ENCODE results near the gene KCNT1. TPM values are rescaled to one million over a fixed set of nuclear protein-coding genes. Genes with fewer than 3 reads are reported as not detected.
A peak's percentile ranks its signal among the peaks of the same experiment; 100 is the strongest.

Gene KCNT1
- total RNA-seq, 2 donors from 2014 or later, result 0.28 to 0.38 TPM

DNA sequence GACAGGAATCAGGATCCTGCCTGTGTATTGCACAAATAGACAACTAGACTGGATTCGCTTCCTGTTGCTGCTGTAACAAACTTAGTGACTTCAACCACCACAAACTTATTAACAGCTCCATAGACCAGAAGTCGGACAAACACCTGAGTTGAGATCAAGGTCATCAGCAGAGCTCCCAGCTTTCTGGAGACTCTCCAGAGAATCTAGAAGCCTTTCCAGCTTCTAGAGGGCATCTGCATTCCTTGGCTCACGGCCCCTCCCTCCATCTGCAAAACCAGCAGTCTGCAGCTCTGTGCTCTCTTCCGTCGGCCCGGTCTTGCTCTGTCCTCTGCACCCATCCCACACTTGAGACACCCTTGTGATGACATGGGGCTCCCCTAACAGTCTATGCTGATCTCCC is 99.1 kb downstream of the KCNT1 start:
- intact Hi-C loops (cut with DNase I), result no loop called here
- no peak for DNase-seq (ENCODE audit: low spot score)

DNA sequence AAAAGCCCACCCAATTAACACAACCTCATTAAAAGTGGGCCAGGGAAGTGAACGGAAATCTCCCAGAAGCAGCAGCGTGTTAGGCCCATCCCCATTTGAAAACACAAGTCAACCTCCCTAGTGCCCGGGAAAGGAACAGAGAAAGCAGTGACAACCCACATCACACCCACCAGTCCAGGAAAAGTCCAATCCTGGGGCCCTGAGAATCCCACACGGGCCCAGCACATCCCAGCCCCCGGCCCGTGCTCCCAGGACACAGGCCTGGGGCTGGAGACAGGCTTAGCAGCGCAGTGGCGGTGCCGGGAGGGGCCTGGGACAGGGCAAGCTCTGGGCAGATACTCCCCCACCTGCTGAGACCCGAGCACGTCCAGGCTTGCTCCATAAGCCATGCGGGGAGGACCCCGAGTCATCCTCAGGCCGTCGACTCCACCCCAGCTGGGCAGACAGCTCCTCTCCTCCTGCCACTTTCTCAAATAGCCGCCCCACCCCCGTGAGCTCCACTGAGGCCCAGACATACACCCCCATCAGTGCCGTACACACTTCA is 101.0 kb downstream of the KCNT1 start:
- intact Hi-C loops (cut with DNase I), result no loop called here

DNA sequence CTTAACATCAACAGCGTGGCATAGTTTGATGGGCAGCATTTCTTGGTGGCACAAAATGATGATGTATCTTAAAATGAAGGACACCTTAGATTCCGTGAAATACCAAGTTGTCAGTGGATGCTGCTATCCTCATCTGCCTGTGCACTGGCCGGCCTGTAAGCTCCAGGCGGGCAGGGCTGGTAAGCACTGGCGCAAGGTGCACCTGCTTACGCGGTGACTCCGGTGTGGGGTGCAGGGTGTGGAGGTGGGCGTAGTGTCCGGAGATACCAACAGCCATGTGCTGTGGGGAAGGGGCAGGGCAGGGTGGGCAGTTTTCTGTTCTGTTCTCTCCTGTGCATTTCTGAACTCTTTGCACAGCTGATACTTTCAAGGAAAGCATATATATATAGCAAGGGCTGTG is 101.5 kb downstream of the KCNT1 start:
- DNase-seq (ENCODE audit: low spot score), result no peak
- intact Hi-C loops (cut with DNase I), result no loop called here

More for the DNA sequence above, 101.0 kb downstream of the KCNT1 start:
- no peak for DNase-seq (ENCODE audit: low spot score)

DNA sequence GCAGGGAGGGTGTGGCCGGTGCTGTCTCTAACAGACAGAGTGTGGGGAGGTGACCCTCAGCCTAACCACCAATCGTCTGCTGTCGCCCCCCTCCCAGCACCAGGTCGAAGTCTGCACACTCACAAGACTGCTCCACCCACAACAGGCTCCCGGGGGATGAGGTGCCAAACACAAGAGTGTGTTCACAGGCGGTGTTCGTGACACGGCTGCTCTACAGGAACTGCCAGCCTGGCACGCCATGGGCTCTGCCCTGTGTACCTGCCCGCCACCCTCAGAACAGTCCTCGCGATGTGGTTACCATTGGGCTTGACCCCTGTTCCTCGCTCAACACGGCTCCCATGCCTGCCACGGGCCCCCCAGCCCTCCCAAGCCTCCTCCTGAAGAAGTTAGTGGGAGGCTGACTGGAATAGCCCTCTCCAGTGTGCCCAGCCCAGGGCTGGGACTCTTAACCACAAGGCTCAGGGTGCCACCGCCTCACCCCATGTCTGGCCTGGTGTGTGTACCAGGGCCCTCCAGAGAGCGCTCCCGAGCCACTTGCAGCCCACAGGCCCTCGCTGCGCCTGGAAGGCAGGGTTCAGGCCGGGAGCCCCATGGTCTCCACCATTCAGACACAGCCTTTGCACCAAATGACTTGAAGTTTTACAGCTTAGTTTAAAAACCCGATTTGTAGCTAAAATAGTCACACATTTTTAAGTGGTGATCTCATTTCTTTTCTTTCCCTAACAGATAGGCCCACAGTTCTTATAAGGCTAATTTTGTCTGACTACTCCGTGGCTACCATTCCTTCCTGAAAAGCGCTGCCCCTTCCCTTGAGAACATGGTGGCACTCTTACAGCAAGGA is 102.8 kb downstream of the KCNT1 start:
- intact Hi-C loops (cut with DNase I), result no loop called here
- no peak for DNase-seq (ENCODE audit: low spot score)

DNA sequence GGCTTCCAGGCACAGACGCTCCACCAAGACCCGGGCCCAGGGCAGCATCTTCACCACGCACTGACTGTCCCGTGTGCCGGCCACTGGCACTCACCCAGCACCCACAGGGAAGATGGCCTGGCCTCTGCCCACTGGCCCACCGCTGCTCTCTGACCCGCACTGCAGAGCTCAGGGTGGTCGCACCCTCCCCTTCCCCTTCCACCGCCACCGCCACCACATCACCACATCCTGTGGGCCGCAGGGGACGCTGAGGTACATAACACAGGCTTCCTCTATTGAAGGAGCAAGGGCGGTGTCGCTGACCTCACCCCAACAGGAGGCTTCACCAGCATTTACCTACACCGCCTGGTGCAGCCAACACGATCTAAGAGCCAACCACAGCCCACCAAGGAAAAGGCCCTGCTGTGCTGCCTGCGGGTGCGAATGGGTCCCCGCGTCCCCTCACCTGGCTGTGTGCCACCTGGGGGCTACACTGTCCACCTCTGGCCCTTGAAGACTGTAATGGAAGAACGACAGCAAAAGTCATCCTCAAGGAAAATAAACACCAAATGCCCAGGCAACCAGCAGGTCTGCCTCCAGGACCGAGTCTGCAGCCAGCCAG is 103.5 kb downstream of the KCNT1 start:
- intact Hi-C loops (cut with DNase I), result no loop called here
- DNase-seq (ENCODE audit: low spot score), result no peak

DNA sequence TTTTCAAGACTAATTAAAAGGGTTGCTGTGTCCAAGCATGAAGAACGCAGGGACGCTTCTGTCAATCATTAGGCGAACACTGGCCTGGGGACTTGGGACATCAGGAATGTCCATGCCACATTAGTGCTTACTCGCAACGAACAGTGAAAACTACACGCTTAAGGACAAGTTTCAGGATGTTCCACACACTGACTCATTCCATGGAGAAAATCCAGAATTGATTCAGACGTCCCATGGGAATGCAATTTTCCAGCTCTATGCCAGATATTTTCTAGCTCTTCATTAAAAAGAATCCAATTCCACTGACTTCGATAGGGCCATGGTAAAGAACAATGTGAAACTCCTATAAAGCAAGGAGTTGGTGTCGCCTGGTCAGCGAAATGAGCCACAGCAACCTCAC is 107.2 kb downstream of the KCNT1 start:
- no peak for DNase-seq (ENCODE audit: low spot score)

DNA sequence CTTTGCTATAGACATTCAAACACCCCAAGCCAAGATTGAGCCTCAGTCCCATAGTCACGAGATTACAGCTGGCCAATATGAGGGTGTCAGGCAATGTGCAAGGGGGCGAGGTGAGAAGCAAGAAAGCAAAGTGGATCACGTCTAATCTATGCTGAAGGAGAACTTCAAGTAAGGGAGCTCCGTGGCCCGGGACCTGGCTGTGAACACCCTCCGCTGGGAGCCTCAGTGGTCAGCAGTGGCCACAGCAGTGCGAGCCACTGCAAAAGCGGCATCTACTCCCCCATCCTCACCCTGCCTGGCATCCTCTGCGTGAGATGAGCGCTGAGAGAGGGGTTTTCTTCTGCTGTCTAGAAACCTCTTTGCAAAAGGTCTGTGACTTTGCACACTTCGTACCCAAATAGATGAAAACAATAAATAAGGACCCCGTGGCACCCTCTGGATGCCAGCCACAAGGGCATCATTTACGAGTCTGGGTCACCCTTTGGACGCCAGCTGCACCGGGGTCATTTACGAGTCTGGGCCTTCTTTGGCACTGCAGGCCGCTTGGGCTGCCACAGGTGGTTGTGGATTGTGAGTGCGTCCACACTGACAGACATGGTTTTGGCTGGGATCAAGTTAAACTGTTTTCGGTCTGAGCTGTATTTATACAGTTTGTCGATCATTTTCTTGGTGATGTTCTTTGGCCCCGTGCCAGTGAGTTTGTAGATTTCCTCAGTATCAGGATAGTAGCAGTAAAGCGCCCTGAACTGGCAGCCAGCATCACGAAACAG is 109.0 kb downstream of the KCNT1 start:
- intact Hi-C loops (cut with DNase I), result no loop called here
- no peak for DNase-seq (ENCODE audit: low spot score)

More for the DNA sequence above, 107.2 kb downstream of the KCNT1 start:
- intact Hi-C loops (cut with DNase I), result no loop called here

DNA sequence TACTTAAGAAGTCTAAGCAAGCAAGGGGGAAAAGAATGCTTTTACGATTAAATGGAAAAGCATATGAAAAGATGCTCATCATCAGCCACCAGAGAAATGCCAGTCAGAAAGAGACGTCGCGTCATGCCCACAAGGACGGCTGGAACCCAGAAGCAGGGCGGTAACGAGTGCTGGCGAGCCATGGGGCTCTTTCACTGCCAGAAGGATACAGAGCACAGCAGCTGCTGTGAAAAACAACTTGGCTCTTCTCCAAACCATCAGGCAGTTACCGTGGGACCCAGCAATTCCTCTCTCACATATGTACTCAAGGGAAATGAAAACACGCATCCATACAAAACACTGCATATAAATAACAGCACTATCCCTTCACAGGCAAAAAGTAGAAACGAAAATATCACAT is 109.8 kb downstream of the KCNT1 start:
- intact Hi-C loops (cut with DNase I), result no loop called here
- DNase-seq (ENCODE audit: low spot score), result no peak

DNA sequence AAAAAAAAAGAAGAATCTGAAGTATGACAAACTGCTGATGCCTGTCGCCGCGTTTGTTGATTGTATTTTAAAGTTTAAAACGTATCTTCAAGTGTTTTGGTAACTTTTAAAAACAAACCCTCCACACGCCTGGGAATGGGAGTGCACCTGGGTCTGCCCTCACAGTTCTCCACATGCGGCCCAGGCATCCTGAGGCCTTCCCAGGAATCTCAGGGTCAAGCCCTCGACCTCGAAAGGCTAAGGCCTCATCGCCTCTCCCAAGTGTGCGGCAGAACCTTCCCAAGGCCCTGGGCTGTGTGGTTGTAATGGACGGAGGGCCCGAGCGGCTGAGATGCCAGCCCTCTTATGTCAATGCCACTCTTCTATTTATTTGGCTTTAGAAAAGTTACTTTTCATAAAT is 111.0 kb downstream of the KCNT1 start:
- intact Hi-C loops (cut with DNase I), result no loop called here
- DNase-seq (ENCODE audit: low spot score), result no peak

DNA sequence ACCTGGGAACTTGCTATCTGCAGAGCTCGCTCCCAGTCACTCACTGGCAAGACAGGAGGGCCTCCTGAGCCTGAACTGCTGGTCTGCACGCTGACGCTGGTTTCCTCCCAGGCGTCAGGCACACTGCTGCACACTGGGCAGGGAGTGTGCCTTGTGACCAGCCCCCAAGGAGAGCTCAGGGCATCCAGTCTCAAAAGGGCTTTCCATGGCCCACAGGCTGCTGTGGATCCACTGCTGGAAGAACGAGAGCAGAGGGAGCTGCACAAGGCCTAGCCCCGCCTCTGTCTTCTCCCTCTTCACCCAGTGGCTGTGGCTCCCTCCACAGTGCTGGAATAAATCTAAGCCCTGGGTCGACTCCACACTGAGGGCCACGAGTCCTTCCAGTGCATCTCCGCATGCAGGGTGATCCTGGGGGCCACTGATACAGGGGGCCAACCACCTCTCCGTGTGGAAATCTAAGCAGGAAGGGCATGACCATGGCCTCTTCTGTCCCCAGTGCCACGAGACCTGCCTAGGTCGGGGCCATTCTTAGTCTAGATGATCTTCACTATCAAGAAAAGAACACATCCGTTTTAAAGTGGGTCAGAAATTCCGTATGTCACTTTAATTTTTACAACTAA is 111.8 kb downstream of the KCNT1 start:
- intact Hi-C loops (cut with DNase I), result no loop called here
- DNase-seq (ENCODE audit: low spot score), result no peak

DNA sequence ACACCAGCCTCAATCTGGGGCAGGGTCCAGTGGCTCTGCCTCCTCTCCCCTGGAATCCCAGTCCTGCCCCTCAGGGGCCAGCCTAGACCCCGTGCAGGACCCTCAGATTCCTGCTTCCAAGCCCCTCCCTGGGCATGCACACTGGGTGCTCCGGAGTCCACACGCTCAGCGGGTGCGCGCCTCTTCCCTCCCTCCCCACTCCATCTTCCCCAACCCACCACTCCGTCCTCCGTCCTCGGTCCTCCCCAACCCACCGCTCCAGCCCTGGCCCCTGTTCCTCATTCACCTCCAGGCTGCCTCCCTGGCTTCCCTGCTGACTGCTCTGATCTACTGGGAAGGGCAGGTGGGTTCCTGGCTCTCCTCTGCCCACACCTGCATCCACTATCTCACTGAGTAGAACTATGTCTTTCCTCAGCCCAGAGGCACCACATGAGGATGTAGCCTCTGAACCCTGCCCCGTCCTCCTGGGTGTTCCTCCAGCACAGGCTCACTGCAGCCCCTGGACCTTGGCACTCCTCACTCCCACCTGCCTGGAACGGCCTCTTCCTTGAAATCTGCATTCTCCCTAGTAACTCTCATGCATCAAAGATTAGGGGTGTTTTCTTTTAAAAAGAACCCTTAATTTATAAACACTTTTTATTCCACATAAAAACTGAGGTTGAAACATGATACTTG is 112.6 kb downstream of the KCNT1 start:
- intact Hi-C loops (cut with DNase I), result no loop called here
- peak; percentile 72 for DNase-seq (ENCODE audit: low spot score)

DNA sequence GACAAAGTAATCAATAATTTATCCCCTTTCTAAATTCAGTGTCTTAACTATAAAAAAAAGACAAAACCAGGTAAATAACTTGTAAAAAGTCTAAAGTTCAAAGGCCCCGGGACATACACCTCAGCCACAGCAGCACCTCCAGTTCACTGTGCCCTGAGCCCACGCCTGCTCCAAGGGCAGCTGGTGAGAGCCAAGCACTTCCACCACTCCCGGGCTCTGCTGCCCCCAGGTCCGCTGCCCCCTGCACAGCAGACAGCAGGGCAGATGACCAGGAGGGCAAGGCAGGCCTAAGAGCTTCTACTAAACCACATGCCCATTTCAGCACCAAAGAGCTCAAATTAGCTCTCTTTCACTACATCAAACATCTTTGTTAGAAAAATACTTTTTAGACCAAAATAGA is 113.4 kb downstream of the KCNT1 start:
- intact Hi-C loops (cut with DNase I), result no loop called here
- DNase-seq (ENCODE audit: low spot score), result no peak

DNA sequence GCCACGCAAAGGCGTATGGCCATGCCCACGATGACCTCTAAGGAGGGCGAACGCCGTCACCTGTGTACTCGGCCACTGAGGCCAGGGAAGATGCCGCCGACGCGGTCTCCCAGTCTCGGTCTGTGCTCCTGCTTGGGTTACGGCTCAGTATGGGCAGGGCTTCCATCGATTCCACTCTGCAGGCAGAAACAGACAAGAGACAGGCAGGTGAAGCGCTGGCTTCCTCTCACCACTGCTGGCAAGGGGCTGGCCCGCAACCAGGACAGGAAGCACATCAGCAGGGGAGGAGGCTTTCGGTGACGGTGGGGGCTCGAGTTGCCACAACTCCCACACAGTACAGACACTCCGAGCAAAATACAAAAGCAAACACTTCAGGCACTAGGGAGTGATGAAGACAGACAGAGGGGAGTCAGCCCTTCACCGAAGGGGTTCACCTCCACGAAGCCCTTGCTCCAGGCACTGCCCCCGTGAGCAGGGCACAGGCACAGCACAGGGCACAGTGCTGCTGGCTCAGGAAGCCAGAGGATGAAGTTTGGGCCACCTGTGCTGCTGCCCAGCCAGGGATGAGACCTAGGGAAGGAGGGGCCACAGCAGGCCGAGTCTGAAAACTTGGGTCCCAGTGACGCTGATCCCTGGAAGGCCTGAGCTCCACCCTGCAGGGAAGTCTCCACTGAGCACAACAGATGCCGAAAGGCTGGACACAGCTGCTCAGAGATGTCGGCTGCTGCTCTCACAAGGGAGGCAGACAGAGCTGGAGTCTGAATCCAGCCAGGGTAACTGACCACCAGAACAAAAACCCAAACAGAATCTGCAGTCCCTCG is 114.1 kb downstream of the KCNT1 start:
- peak; percentile 70 for DNase-seq (ENCODE audit: low spot score)
- intact Hi-C loops (cut with DNase I), result no loop called here

DNA sequence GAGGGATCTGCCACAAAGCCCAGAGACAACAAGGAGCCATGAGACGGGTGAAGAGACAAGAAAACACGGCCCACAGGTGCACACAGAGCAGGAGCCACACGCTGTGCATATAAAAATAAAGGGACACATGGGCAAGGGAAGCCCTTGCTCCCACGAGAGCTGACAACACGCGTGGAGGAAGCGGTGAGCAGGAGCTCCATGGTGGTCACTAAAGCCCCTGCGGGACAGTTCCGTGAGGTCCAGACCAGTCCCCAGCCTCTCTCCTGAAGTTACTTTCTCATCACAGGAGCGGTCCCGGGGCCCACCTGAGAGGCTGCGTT is 114.6 kb downstream of the KCNT1 start:
- DNase-seq (ENCODE audit: low spot score), result no peak
- intact Hi-C loops (cut with DNase I), result no loop called here

DNA sequence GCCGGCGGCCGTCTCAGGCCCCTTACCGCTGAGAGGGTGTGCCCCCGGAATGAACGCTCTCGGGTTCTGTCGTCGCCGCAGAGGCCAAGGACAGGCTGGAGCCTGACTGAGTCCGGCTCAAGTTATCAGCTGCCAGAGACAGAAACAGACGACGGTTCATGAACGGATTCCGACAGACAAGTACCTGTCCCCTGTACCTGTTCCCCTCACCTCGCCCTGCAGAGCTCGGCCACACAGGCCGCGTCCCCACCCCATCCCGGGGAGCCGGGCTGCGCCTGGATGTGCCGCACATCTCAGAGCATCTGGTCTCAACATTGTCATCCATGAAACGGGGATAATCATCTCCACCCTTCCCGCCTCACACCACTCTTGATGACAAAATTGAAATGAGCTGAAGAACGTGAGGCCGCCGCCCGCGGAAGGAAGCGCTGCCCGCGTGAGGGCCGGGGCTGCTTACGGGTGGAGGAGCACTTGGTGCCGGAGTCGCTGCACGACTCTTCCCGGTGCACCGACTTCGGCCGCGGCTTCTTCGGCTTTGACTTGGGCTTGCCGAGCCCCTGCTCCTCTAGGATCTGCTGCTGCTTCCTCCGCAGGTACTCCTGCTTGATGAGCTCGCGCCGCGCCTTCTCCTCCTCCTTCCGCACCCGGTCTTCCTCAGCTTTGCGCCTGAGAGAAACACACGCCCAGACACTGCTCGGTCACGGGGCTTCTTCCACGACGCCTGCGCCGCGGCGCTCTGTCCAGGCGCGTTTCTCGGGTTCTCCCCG is 116.1 kb downstream of the KCNT1 start:
- intact Hi-C loops (cut with DNase I), result no loop called here
- DNase-seq (ENCODE audit: low spot score), result no peak

DNA sequence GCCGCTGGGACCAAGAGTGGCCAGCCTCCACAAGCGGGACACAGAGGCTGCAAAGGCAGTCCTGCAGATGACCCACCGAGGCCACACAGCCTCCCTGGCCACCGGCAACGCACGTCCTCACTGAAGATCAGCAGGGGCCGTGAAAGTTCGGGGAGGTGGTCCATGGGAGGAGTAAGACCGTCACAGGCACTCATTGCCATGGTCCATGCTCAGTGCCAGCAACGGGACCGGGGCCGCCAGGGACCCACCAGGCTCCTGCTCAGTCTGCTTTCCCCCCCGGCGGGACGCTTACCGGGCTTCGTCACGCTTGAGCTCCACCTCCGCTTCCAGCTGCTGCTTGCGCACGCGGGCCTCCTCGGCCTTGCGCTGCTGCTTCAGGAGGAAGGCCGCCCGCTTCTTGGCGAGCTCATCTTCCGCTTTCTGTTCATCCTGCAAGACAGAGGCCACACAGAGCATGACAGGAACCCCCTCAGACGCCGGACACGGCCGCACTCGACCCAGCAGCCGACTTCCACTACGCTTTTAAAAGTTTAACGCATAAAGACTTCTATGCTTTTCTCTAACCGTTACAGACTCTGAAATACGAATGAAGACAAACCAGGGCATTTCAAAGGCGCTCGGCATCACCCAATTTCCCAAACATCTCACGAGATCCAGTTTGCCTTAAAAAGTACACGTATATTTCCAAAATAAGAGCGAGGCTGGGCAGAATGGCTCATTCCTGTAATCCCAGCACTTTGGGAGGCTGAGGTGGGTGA is 116.9 kb downstream of the KCNT1 start:
- intact Hi-C loops (cut with DNase I), result no loop called here
- no peak for DNase-seq (ENCODE audit: low spot score)

DNA sequence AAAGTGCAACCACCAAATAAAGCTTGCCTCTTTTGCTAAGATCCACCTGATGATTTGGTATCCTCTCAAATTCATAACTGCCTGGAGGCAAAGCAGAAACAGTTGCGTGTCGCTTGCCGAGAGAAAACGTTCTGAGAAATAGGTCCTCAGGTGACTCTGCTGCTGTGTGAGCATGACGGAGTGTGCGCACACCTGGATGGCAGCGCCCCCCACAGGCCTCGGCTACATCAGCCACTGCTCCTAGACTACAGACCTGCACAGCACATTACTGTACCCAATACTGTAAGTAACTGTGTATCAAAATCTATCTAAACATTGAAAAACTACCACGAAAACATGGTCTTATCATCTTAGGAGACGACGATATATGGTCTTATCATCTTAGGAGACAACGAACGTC is 117.9 kb downstream of the KCNT1 start:
- intact Hi-C loops (cut with DNase I), result no loop called here
- DNase-seq (ENCODE audit: low spot score), result no peak

All from posterior vena cava (tissue), 2 donors.